B cell (primary cell): Measurements from ENCODE around the gene CSDE1. TPM values are rescaled to one million over a fixed set of nuclear protein-coding genes. Genes with fewer than 3 reads are reported as not detected.

Experiments
- ATAC-seq: fragments of 200-7000 bp; cut with Tn5 transposase; one replicate; pipeline ENCODE4 v1.10.0; 2021; ENCODE audit warnings: low read depth, mild to moderate bottlenecking, moderate number of reproducible peaks, moderate library complexity
- CTCF ChIA-PET: fragments of 350-600 bp; sonication (Branson Sonifier 250); formaldehyde crosslinking; loops from one replicate; lab custom pipeline; 2021; ENCODE audit warnings: antibody characterized with exemption, inconsistent platforms; lab: Charles Lee
- POLR2A ChIA-PET: fragments of 350-600 bp; sonication (Branson Sonifier 250); formaldehyde crosslinking; loops from one replicate; lab custom pipeline; 2021; ENCODE audit warnings: antibody characterized with exemption; lab: Charles Lee
- DNase-seq: peaks from one replicate; pipeline ENCODE4 v3.0.0; 2013
- H2AFZ ChIP-seq: 2 replicates; pipeline ENCODE4 v1.6.1; 2012; ENCODE audit warnings: mild to moderate bottlenecking, low read depth, low read length; ENCODE audit not compliant: insufficient read depth, poor library complexity, severe bottlenecking
- H3K27ac ChIP-seq, 2 donors: 1 replicate in 1 of 2; 2 replicates in 1 of 2; pipeline ENCODE4 v1.5.1; 2012 to 2013; ENCODE audit warnings: low read length in 2 of 2, mild to moderate bottlenecking in 2 of 2, moderate library complexity in 1 of 2
- H3K27me3 ChIP-seq, 4 experiments: fragments of 200-600 bp in 1 of 4; sonication (generic) in 1 of 4; replicated peaks in 1 of 4; 1 replicate in 2 of 4; 2 replicates in 2 of 4; pipeline versions ENCODE4 v1.6.1 to v1.7.0; 2013 to 2016; ENCODE audit warnings: low read length in 3 of 4, mild to moderate bottlenecking in 2 of 4, mixed read lengths in 1 of 4, moderate library complexity in 1 of 4; ENCODE audit not compliant: insufficient read depth in 4 of 4, control insufficient read depth in 3 of 4; ENCODE audit errors: control extremely low read depth in 1 of 4
- H3K36me3 ChIP-seq, 2 experiments: replicated peaks in 1 of 2; 1 replicate in 1 of 2; 2 replicates in 1 of 2; pipeline versions ENCODE4 v1.6.1 to v1.7.1; 2013; ENCODE audit warnings: low read length in 1 of 2; ENCODE audit not compliant: insufficient read depth in 2 of 2, control insufficient read depth in 1 of 2; ENCODE audit errors: control extremely low read depth in 1 of 2, extremely low read depth in 1 of 2
- H3K4me1 ChIP-seq, 2 donors: fragments of 200-600 bp in 1 of 2; sonication (generic) in 1 of 2; 1 replicate in 1 of 2; 2 replicates in 1 of 2; pipeline versions ENCODE4 v1.5.1 to v1.6.1; 2013 to 2017; ENCODE audit warnings: low read length in 2 of 2; ENCODE audit not compliant: control insufficient read depth in 2 of 2, insufficient read depth in 2 of 2
- H3K4me2 ChIP-seq: replicated peaks from 2 replicates; pipeline ENCODE3; 2012; ENCODE audit warnings: mild to moderate bottlenecking, low read depth, low read length; ENCODE audit not compliant: poor library complexity, severe bottlenecking
- H3K4me3 ChIP-seq, 5 experiments: fragments of 200-600 bp in 1 of 5; sonication (generic) in 1 of 5; 1 replicate in 3 of 5; 2 replicates in 2 of 5; pipeline versions ENCODE4 v1.5.1 to v1.7.0; 2011 to 2016; ENCODE audit warnings: low read length in 4 of 5, mild to moderate bottlenecking in 4 of 5, low read depth in 2 of 5, control low read depth in 1 of 5, moderate library complexity in 1 of 5; ENCODE audit not compliant: insufficient read depth in 1 of 5; ENCODE audit errors: control extremely low read depth in 1 of 5, extremely low read depth in 1 of 5
- H3K79me2 ChIP-seq: fragments of 200-600 bp; sonication (generic); one replicate; pipeline ENCODE4 v1.6.0; 2016; ENCODE audit warnings: low read length; ENCODE audit not compliant: control insufficient read depth, insufficient read depth
- H3K9ac ChIP-seq: fragments of 200-600 bp; sonication (generic); 2 replicates; pipeline ENCODE4 v1.6.1; 2017; ENCODE audit warnings: mild to moderate bottlenecking, low read length, moderate library complexity
- H3K9me3 ChIP-seq, 3 donors: one replicate each; pipeline versions ENCODE4 v1.6.1 to v1.7.1; 2013; ENCODE audit warnings: low read length in 2 of 3; ENCODE audit not compliant: control insufficient read depth in 2 of 3, insufficient read depth in 1 of 3; ENCODE audit errors: control extremely low read depth in 1 of 3
- H4K20me1 ChIP-seq: 2 replicates; pipeline ENCODE4 v1.6.0; 2012; ENCODE audit warnings: mild to moderate bottlenecking, low read length; ENCODE audit not compliant: insufficient read depth, control insufficient read depth, poor library complexity, severe bottlenecking
- H3K27ac Mint-ChIP-seq: one replicate; pipeline ENCODE4 v1.8.0; 2021; ENCODE audit warnings: mixed read lengths
- H3K27me3 Mint-ChIP-seq: one replicate; pipeline ENCODE4 v1.8.0; 2021; ENCODE audit warnings: mixed read lengths
- H3K4me1 Mint-ChIP-seq: one replicate; pipeline ENCODE4 v1.8.0; 2021; ENCODE audit warnings: mixed read lengths
- H3K4me3 Mint-ChIP-seq: one replicate; pipeline ENCODE4 v1.8.0; 2021; ENCODE audit warnings: mixed read lengths
- H3K9me3 Mint-ChIP-seq: one replicate; pipeline ENCODE4 v1.8.0; 2022; ENCODE audit warnings: mixed read lengths; ENCODE audit not compliant: insufficient read depth
- EZH2 ChIP-seq: IDR thresholded peaks from 2 replicates; pipeline ENCODE4 v1.6.1; 2012; ENCODE audit warnings: borderline replicate concordance, low read depth, mild to moderate bottlenecking, moderate library complexity, low read length; ENCODE audit not compliant: insufficient read depth, poor library complexity, severe bottlenecking
- WGBS: methylation state at CpG from one replicate; pipeline ENCODE4 v1.1.5; 2013; ENCODE audit warnings: missing lambda C conversion rate; ENCODE audit not compliant: insufficient coverage; 5-methylcytosine and 5-hydroxymethylcytosine counted together
- intact Hi-C: fragments of 100-400 bp; cut with micrococcal nuclease; formaldehyde crosslinking; loops from one replicate; pipeline ENCODE4 v1.10.0; 2022
- polyA plus RNA-seq: library from polyadenylated mRNA; depleted of rRNA; stranded (reverse); fragments of >200 nt; gene quantifications from 2 replicates; pipeline ENCODE4 v1.2.3, GENCODE V29; 2012
- total RNA-seq, 2 donors: library from RNA; stranded (reverse); fragments of 120-200 nt in 1 of 2; gene quantifications; 1 replicate in 1 of 2; 2 replicates in 1 of 2; pipeline versions ENCODE4 v1.2.3 to v1.2.4, GENCODE V29; 2013 to 2022
- TF ChIP-seq, protein P1 (sequence below): fragments of 200-600 bp; IDR thresholded peaks from one replicate; pipeline ENCODE4 v1.8.0; 2022; ENCODE audit warnings: antibody characterized with exemption, mild to moderate bottlenecking

The CSDE1 gene
- total and polyA plus RNA-seq, 2 donors (not counting 1 experiment from before 2014, with no cell fraction given), result 114 to 454 TPM

GRCh38 chr1:114737314-114737849 lies 20.4 kb downstream of the CSDE1 start:
- H3K9ac ChIP-seq, result no peak overlapping the region
- ATAC-seq (no peak), DNase-seq (no peak)
- POLR2A ChIA-PET, result no interaction called here
- Mint-ChIP-seq H3K27ac (no peak overlapping the region), H3K4me1 (peaks cover 6% of the 10 kb centered on the region), H3K9me3 (no peaks in the 10 kb centered on the region), H3K4me3 (no peak overlapping the region), H3K27me3 (no peaks in the 10 kb centered on the region)
- intact Hi-C loops, result no loop called here
- H3K36me3 ChIP-seq, result peaks cover 31 to 74% of the 10 kb centered on the region in 2 experiments
- no peak overlapping the region for H3K4me2 ChIP-seq
- no peaks in the 10 kb centered on the region for H3K4me1 ChIP-seq
- TF ChIP-seq, protein P1, sequence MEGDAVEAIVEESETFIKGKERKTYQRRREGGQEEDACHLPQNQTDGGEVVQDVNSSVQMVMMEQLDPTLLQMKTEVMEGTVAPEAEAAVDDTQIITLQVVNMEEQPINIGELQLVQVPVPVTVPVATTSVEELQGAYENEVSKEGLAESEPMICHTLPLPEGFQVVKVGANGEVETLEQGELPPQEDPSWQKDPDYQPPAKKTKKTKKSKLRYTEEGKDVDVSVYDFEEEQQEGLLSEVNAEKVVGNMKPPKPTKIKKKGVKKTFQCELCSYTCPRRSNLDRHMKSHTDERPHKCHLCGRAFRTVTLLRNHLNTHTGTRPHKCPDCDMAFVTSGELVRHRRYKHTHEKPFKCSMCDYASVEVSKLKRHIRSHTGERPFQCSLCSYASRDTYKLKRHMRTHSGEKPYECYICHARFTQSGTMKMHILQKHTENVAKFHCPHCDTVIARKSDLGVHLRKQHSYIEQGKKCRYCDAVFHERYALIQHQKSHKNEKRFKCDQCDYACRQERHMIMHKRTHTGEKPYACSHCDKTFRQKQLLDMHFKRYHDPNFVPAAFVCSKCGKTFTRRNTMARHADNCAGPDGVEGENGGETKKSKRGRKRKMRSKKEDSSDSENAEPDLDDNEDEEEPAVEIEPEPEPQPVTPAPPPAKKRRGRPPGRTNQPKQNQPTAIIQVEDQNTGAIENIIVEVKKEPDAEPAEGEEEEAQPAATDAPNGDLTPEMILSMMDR, result no peak
- no peak for TF ChIP-seq EZH2
- H2AFZ ChIP-seq, result no peak overlapping the region
- no peak overlapping the region for H3K27ac ChIP-seq
- H3K4me3 ChIP-seq, result no peak overlapping the region
- peaks cover 66% of the 10 kb centered on the region for H4K20me1 ChIP-seq
- CTCF ChIA-PET, result no interaction called here
- no peaks in the 10 kb centered on the region for H3K27me3 ChIP-seq
- H3K79me2 ChIP-seq, result peaks cover 65% of the 10 kb centered on the region
- WGBS, result 100% methylated on average over 4 of the region's 6 CpGs
- H3K9me3 ChIP-seq, result no peaks in the 10 kb centered on the region

DNA sequence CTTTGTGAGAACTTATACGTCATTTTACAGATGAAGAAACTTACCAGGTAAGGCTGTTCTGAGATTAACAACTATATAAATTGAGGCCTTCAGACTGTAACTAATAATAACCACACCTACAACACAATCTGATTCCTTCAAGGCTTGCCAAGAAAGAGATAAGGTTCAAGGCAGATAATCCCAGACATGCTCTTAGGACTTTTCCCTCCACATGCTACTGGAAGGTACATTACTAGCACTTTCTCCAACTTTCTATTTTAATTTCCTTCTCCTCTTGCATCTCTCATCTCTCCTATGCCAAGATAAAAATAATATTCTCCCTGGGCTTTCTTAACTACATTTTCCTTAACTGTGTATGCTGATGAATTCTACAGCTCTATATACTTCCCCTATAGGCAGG lies 22.3 kb downstream of the CSDE1 start:
- Histone ChIP-seq H3K9ac (no peak overlapping the region), H3K36me3 (peaks cover 31 to 82% of the 10 kb centered on the region in 2 experiments), H3K79me2 (peaks cover 50% of the 10 kb centered on the region), H3K4me1 (no peaks in the 10 kb centered on the region), H3K4me2 (no peak overlapping the region), H3K9me3 (no peaks in the 10 kb centered on the region), H3K27ac (no peak overlapping the region), H4K20me1 (peaks cover 52% of the 10 kb centered on the region), H3K4me3 (no peak overlapping the region), H2AFZ (no peak overlapping the region), H3K27me3 (no peaks in the 10 kb centered on the region)
- H3K27me3 Mint-ChIP-seq, result no peaks in the 10 kb centered on the region
- no peak overlapping the region for H3K4me3 Mint-ChIP-seq
- TF ChIP-seq, protein P1, result no peak
- no peak for TF ChIP-seq EZH2
- DNase-seq (no peak), ATAC-seq (no peak)
- WGBS, result no CpG with 5 or more reads among the region's 1 CpG
- ChIA-PET CTCF (no interaction called here), POLR2A (no interaction called here)
- H3K27ac Mint-ChIP-seq, result no peak overlapping the region
- intact Hi-C loops, result no loop called here
- H3K4me1 Mint-ChIP-seq, result no peaks in the 10 kb centered on the region
- H3K9me3 Mint-ChIP-seq, result no peaks in the 10 kb centered on the region
